ENCODE measurements around the gene ADAMTS12. TPM values are rescaled to one million over a fixed set of nuclear protein-coding genes. Genes with fewer than 3 reads are reported as not detected.

Gene ADAMTS12
- total and polyA plus RNA-seq, 9 of the 15 experiments (the other 6 are each of a cell fraction or from before 2014, with no cell fraction given): 0.11 TPM; not detected in 8

DNA sequence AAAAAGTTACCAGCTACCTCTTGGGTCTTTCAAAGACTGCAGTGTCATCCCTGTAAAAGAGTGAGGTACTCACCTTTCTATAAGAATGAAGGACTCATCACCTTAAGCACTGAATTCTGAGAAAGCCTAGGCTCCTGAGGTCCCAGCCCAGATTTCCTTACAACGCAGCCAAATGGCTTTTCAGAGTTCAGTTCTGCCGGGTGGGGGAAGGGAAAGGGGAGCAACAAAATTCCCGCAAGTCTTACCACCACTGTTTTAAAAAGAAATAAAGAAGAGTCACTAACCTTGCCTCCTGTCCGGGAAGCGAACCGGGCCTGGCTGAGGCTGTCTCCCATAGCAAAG is 373 bp downstream of the ADAMTS12 start:
- intact Hi-C loops (cut with micrococcal nuclease) (no loop called here), in situ Hi-C loops (cut with MboI) (no loop called here)
- ChIA-PET CTCF (ENCODE audit: low intra/inter-chr PET ratio) (no interaction called here), POLR2A (no interaction called here)
- WGBS (ENCODE audit: insufficient coverage, low coverage, missing lambda C conversion rate): 0% methylated on average over 6 of the region's 6 CpGs
- Histone ChIP-seq H3K4me2 (ENCODE audit: insufficient read depth, low read length) (no peak overlapping the region), H3K27ac (ENCODE audit: extremely low read depth, low read depth, low read length) (no peak overlapping the region), H3K9me1 (ENCODE audit: control insufficient read depth, insufficient read depth, low read length) (no peaks in the 10 kb centered on the region), H3K9ac (ENCODE audit: insufficient read depth in 1 of 2, low read depth in 2 of 2, low read length in 2 of 2) (no peak overlapping the region), H3K27me3 (ENCODE audit: control insufficient read depth in 2 of 2, insufficient read depth in 2 of 2, low read length in 2 of 2) (peaks cover 25% of the 10 kb centered on the region in 2 experiments), H3K79me2 (ENCODE audit: control insufficient read depth, insufficient read depth, low read length) (no peaks in the 10 kb centered on the region), H3K4me3 (no peak overlapping the region), H4K20me1 (replicated peaks; ENCODE audit: control insufficient read depth, insufficient read depth, low read length) (no peaks in the 10 kb centered on the region), H3K4me1 (replicated peaks in 1 of 2; ENCODE audit: control insufficient read depth in 2 of 2, insufficient read depth in 2 of 2, low read length in 2 of 2) (no peaks in the 10 kb centered on the region), H2AFZ (ENCODE audit: low read depth, low read length) (no peak overlapping the region), H3K36me3 (ENCODE audit: control insufficient read depth, insufficient read depth, low read length) (no peaks in the 10 kb centered on the region), H3K9me3 (replicated peaks; ENCODE audit: control insufficient read depth, insufficient read depth, low read depth, low read length) (no peaks in the 10 kb centered on the region)
- ATAC-seq (no peak), DNase-seq (ENCODE audit: extremely low read depth in 1 of 4, low spot score in 3 of 4) (no peak), FAIRE-seq (no peak)
- no TSS peak for BruUV-seq (replicated peaks)
- TF ChIP-seq ARNT (IDR thresholded peaks at IDR 0.05) (no peak), CREM (IDR thresholded peaks at IDR 0.05; ENCODE audit: low read depth) (no peak), EGR1 (conservative IDR thresholded peaks at IDR 0.05) (no peak), STAG1 (CRISPR knock-in tag; IDR thresholded peaks at IDR 0.05; ENCODE audit: borderline replicate concordance) (no peak), NFIX (CRISPR knock-in tag; IDR thresholded peaks at IDR 0.05; ENCODE audit: low read depth) (no peak), NONO (IDR thresholded peaks at IDR 0.05; ENCODE audit: low read depth in 2 of 2, low read length in 1 of 2) (no peak), ZNF124 (CRISPR knock-in tag; IDR thresholded peaks at IDR 0.05) (no peak), ZC3H4 (CRISPR knock-in tag; IDR thresholded peaks at IDR 0.05; ENCODE audit: borderline replicate concordance) (no peak)
- TF ChIP-seq, protein P1, sequence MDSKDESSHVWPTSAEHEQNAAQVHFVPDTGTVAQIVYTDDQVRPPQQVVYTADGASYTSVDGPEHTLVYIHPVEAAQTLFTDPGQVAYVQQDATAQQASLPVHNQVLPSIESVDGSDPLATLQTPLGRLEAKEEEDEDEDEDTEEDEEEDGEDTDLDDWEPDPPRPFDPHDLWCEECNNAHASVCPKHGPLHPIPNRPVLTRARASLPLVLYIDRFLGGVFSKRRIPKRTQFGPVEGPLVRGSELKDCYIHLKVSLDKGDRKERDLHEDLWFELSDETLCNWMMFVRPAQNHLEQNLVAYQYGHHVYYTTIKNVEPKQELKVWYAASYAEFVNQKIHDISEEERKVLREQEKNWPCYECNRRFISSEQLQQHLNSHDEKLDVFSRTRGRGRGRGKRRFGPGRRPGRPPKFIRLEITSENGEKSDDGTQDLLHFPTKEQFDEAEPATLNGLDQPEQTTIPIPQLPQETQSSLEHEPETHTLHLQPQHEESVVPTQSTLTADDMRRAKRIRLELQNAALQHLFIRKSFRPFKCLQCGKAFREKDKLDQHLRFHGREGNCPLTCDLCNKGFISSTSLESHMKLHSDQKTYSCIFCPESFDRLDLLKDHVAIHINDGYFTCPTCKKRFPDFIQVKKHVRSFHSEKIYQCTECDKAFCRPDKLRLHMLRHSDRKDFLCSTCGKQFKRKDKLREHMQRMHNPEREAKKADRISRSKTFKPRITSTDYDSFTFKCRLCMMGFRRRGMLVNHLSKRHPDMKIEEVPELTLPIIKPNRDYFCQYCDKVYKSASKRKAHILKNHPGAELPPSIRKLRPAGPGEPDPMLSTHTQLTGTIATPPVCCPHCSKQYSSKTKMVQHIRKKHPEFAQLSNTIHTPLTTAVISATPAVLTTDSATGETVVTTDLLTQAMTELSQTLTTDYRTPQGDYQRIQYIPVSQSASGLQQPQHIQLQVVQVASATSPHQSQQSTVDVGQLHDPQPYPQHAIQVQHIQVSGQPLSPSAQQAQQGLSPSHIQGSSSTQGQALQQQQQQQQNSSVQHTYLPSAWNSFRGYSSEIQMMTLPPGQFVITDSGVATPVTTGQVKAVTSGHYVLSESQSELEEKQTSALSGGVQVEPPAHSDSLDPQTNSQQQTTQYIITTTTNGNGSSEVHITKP (IDR thresholded peaks at IDR 0.05; ENCODE audit: partially characterized antibody): no peak
